Smooth muscle cell of the brain vasculature (primary cell): ENCODE data around the gene DSEL.

Source experiments
- DNase-seq: peaks from one replicate; pipeline ENCODE4 v3.0.0-alpha.2; 2012; ENCODE audit warnings: low read depth, low spot score

DSEL gene

GRCh38 chr18:67500522-67501205, 15.9 kb downstream of the DSEL start:
- no peak for DNase-seq

- DNase-seq, result no peak
Measured at GRCh38 chr18:67496469-67496868, 20.1 kb downstream of the DSEL start.

DNA sequence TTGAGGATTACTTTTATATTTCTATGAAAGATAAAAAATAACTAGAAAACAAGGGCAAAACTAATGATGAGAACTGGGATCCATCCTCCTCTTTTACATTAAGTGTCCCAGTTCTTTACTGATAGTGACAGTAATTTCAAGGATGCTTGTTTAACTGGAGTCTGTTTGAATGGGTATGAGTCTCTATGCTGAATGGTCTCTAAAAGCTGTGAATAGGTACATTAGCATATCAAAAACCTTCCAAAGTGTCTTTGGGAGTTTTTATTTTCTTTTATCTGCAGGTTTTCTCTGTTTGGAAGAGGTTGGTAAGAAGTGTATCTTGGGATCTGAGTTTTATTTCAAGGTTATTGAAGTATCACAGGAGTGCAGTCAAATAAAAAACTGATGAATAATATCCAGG, 30.0 kb downstream of the DSEL start:
- no peak for DNase-seq

GRCh38 chr18:67485655-67486054, 30.9 kb downstream of the DSEL start:
- no peak for DNase-seq

- DNase-seq, result no peak
Measured at GRCh38 chr18:67484458-67484857, 32.1 kb downstream of the DSEL start.

- no peak for DNase-seq
Measured at GRCh38 chr18:67483952-67484351, 32.6 kb downstream of the DSEL start.

GRCh38 chr18:67483237-67483636, 33.3 kb downstream of the DSEL start:
- DNase-seq, result no peak

DNA sequence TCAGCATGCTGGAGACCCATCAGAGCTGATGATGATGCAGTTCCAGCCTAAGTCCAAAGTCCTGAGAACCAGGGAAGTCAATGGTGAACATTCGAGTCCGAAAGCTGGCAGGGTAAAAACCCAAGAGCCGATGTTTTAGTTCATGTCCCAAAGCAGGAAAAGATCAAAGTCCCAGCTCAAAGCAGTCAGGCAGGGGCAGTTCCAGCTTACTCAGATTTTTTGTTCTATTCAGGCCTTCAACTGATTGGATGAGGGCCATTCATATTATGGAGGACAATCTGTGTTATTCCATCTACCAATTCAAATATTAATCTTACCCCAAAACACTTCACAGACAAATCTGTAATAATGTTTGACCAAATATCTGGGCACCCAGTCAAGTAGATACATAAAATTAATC, 38.3 kb downstream of the DSEL start:
- DNase-seq, result no peak

DNA sequence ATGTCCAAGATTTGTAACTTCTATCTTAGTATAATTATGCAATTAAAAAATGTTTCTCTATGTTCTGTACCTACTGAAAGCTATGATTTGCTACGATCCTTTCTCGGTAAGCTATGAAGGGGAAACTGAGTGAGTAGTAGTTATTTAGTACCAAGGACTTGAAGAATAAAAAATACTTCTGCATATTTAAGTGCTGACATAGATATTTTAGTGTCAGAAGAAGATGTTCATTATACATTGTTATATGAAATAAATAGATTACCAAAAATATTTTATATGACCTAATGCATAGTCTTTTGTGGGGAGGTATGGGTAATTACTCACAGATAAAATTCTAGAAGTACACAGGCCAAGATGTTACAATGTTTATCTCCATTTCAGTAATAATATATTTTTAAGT, 39.0 kb downstream of the DSEL start:
- no peak for DNase-seq

DNA sequence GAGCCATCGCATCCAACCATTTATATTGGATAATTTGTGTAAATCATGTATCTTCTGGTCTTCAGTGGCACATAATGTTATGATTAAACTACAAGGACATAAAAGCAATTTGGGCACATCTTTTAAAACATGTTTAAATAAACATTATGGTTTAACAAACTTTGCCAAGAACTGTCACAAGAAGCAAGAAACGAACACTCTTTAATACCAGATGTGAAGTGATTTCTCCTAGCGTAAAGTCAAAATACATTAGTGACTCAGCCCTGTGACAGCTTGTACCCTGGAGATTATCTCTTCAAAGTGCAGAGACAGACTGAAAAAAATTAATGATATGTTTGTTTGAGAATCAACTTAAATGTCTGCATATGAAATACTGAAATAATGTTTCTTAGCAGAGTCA, 39.9 kb downstream of the DSEL start:
- no peak for DNase-seq

DNA sequence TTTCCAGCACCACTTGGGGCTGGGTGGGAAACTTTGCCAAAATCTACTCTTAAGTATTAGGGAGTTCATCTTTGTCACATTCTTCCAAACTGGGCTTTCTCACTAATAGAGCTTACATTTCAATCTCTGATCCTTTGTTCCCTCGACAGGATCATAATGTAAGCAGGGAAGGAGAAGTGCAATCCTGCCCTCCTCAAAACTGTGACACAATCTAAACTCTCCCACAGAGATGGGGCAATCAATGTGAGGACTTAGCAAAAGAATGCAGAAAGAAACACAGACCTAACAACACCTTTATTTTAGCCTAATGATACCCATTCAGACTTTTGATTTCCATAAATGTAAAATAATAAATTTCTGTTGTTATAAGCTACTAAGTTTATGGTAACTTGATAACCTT, 40.8 kb downstream of the DSEL start:
- DNase-seq, result no peak

DNA sequence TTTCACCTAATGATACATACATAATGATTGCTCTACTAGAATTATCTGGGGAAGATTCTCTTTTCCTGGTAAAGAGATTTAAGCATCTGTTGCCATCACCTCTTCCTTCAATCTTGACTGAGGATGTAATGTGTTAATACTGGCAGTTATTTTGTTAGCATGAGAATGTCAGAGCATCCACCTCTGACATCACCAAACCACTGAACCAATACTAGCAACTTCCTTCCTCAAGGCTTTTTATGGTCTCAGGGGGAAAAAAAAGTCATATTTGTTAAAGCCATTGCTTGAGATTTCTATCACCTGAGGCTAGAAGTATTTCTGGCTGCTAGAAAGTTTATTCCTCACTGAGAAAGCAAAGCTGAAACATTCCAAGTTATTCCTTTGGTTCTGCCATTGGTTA, 48.5 kb downstream of the DSEL start:
- no peak for DNase-seq

- no peak for DNase-seq
Measured at GRCh38 chr18:67467188-67467587, 49.3 kb downstream of the DSEL start.

DNA sequence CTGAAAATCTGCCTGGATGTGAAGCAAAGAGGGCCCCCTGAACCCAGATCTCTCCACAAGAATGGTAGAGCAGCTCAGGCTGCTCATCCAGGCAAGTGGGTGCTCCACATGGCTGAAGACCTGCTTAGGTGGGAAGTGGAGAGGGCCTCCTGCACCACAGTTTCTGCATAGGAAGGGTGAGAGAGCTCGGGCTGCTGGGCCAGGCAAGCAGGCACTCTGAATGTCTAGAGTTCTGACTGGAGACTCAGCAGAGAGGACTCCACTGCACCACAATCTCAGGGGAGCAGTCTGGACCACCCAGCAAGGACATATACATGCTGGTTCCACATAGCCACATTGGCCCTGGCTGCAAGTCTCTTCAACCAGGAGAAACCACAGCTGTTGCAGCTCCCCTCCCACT, 52.0 kb downstream of the DSEL start:
- no peak for DNase-seq

DNA sequence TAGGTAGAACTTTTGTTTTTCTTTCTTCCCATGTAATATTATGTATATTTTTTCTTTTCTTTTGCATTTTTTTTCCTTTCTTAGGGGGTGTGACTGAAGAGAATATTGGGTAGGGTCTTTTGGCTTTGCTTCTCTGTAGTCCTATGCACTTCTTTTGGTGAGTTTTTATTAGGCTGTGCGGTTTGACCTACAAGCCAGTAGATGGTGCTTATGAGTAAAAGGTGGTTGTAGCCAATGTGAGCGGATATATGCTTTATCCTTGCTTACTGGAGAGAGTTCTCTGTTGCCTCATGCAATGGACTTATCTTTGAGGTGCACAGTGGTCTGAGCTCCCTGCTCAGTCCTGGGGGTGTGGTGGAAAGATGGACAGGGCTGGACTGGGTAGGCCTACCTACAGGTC, 52.7 kb downstream of the DSEL start:
- DNase-seq, result no peak

DNA sequence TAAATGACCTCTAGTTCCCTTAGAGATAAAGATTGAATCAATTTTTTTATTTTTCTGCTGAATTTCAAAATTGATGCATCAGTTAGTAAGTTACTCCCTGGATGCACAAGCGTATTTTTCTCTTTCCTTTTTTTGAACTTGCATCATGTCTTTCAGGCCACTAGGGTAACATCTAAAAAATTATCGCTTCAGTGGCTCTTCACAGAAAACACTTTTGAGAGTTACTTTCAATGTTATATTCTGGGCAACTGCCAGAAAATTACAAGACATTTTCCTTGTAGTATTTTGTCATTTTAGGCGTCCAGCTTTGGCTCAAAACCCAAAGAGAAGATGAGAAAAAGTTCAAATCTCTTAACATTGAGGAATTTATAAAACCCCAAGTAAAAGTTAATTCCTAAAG, 59.8 kb downstream of the DSEL start:
- no peak for DNase-seq
